ENCODE measurements around the gene AGAP1.

DNA sequence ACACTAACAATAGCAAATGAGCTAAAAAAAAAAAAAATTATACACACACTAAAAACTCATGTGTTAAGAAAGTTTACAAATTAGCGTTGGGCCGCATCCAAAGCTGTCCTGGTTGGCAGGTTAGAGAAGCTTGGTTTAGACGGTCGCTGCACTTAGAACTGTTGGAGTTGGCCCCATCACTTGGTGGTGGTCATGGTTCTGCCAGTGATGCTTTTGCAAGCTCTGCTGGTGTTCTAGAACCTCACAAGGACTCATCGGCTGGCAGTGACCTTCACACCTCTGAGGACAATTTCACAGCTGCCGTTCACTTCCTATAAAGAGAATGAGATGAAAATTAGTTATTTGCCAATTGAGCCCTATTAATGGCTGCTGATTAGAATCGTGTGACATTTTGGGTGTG, 229.0 kb downstream of the AGAP1 start:
- TF ChIP-seq POLR2A (IDR thresholded peaks at IDR 0.05) = no peak
- TF ChIP-seq, protein P1, sequence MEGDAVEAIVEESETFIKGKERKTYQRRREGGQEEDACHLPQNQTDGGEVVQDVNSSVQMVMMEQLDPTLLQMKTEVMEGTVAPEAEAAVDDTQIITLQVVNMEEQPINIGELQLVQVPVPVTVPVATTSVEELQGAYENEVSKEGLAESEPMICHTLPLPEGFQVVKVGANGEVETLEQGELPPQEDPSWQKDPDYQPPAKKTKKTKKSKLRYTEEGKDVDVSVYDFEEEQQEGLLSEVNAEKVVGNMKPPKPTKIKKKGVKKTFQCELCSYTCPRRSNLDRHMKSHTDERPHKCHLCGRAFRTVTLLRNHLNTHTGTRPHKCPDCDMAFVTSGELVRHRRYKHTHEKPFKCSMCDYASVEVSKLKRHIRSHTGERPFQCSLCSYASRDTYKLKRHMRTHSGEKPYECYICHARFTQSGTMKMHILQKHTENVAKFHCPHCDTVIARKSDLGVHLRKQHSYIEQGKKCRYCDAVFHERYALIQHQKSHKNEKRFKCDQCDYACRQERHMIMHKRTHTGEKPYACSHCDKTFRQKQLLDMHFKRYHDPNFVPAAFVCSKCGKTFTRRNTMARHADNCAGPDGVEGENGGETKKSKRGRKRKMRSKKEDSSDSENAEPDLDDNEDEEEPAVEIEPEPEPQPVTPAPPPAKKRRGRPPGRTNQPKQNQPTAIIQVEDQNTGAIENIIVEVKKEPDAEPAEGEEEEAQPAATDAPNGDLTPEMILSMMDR (IDR thresholded peaks at IDR 0.05) = no peak
